CD4-positive, CD25-positive, alpha-beta regulatory T cell (primary cell): Measurements from ENCODE around the gene ANKS1B. TPM values are rescaled to one million over a fixed set of nuclear protein-coding genes. Genes with fewer than 3 reads are reported as not detected.
A peak's percentile ranks its signal among the peaks of the same experiment; 100 is the strongest.

Source experiments
- ATAC-seq, 2 donors: fragments of 150-1000 bp; cut with Tn5 transposase; one replicate each; pipeline ENCODE4 v1.10.0; 2021; ENCODE audit warnings: low read depth in 2 of 2, moderate number of reproducible peaks in 2 of 2, moderate library complexity in 1 of 2
- DNase-seq, 3 donors: peaks; one replicate each; pipeline versions ENCODE4 v3.0.0 to v3.0.0-alpha.2; 2012 to 2022; ENCODE audit warnings: mixed read lengths in 1 of 3
- H3K27ac ChIP-seq: one replicate; pipeline ENCODE4 v1.7.0; 2013; ENCODE audit warnings: mild to moderate bottlenecking, low read length; ENCODE audit not compliant: insufficient read depth, poor library complexity, severe bottlenecking
- H3K27me3 ChIP-seq: one replicate; pipeline ENCODE4 v1.7.0; 2013; ENCODE audit warnings: low read length; ENCODE audit not compliant: control insufficient read depth, insufficient read depth
- H3K36me3 ChIP-seq: one replicate; pipeline ENCODE4 v1.7.0; 2013; ENCODE audit warnings: mild to moderate bottlenecking, low read length, moderate library complexity; ENCODE audit not compliant: control insufficient read depth, insufficient read depth
- H3K4me1 ChIP-seq: 2 replicates; pipeline ENCODE4 v1.7.0; 2013; ENCODE audit warnings: mild to moderate bottlenecking, low read length; ENCODE audit not compliant: insufficient read depth, control insufficient read depth, poor library complexity, severe bottlenecking
- H3K4me3 ChIP-seq: one replicate; pipeline ENCODE4 v1.7.0; 2013; ENCODE audit warnings: low read depth, mild to moderate bottlenecking, low read length, moderate library complexity
- H3K9me3 ChIP-seq, 2 experiments: 1 replicate in 1 of 2; 2 replicates in 1 of 2; pipeline ENCODE4 v1.7.0; 2013; ENCODE audit warnings: low read length in 2 of 2, mild to moderate bottlenecking in 1 of 2, moderate library complexity in 1 of 2; ENCODE audit not compliant: control insufficient read depth in 2 of 2
- H3K27ac Mint-ChIP-seq, 3 donors: one replicate each; pipeline ENCODE4 v1.8.0; 2020 to 2022; ENCODE audit warnings: mild to moderate bottlenecking in 3 of 3, mixed read lengths in 3 of 3, moderate library complexity in 2 of 3
- H3K27me3 Mint-ChIP-seq: one replicate; pipeline ENCODE4 v1.8.0; 2022; ENCODE audit warnings: mild to moderate bottlenecking, mixed read lengths
- H3K36me3 Mint-ChIP-seq: one replicate; pipeline ENCODE4 v1.8.0; 2020; ENCODE audit warnings: mixed read lengths
- H3K4me1 Mint-ChIP-seq, 4 donors: one replicate each; pipeline ENCODE4 v1.8.0; 2020 to 2022; ENCODE audit warnings: mixed read lengths in 4 of 4, mild to moderate bottlenecking in 1 of 4
- H3K4me3 Mint-ChIP-seq, 4 donors: one replicate each; pipeline ENCODE4 v1.8.0; 2020 to 2022; ENCODE audit warnings: mild to moderate bottlenecking in 4 of 4, mixed read lengths in 4 of 4, moderate library complexity in 3 of 4
- H3K9me3 Mint-ChIP-seq, 7 donors: one replicate each; pipeline ENCODE4 v1.8.0; 2020 to 2022; ENCODE audit warnings: mixed read lengths in 7 of 7, mild to moderate bottlenecking in 3 of 7, moderate library complexity in 2 of 7
- polyA plus RNA-seq, 4 donors: library from polyadenylated mRNA; unstranded; fragments of 300-500 nt; fragmentation: Illumina TruSeq; gene quantifications; one replicate each; pipeline ENCODE4 v1.2.3, GENCODE V29; 2021
- total RNA-seq: library from RNA; stranded (reverse); gene quantifications from one replicate; pipeline ENCODE4 v1.2.3, GENCODE V29; 2022

The ANKS1B gene
- total and polyA plus RNA-seq, 5 donors from 2014 or later, result 4.0 to 15.9 (median 9.5) TPM

DNA sequence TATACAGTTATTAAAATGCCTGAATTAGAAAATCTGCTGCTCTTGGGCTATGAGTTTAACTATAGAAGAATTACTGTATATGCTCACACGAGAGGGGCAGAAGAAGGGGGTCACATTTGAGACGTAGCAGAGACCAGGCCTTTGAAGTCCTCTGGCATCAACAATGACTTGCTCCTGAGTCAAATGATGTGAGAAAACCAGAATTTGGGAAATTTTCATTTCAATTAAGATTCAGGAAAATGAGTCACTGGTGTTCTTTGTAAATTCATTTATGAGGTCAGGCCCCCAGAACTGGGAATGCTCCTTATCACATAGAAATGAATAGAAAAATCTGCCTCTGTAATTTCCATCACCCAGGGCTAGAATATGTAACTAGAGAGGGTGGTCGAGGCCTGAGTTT lies 1246.7 kb downstream of the ANKS1B start:
- peaks cover 16% of the 10 kb centered on the region for H3K36me3 Mint-ChIP-seq
- Histone ChIP-seq H3K9me3 (no peaks in the 10 kb centered on the region), H3K27ac (no peak overlapping the region), H3K4me1 (peaks cover 8% of the 10 kb centered on the region), H3K36me3 (peaks cover 23% of the 10 kb centered on the region), H3K27me3 (no peaks in the 10 kb centered on the region), H3K4me3 (no peak overlapping the region)
- no peaks in the 10 kb centered on the region for H3K9me3 Mint-ChIP-seq
- ATAC-seq (no peak), DNase-seq (no peak)
- H3K27ac Mint-ChIP-seq, result no peak overlapping the region
- H3K4me1 Mint-ChIP-seq, result peaks cover 0 to 39% (median 11%) of the 10 kb centered on the region in 4 donors
- H3K27me3 Mint-ChIP-seq, result no peaks in the 10 kb centered on the region
- H3K4me3 Mint-ChIP-seq, result no peak overlapping the region

DNA sequence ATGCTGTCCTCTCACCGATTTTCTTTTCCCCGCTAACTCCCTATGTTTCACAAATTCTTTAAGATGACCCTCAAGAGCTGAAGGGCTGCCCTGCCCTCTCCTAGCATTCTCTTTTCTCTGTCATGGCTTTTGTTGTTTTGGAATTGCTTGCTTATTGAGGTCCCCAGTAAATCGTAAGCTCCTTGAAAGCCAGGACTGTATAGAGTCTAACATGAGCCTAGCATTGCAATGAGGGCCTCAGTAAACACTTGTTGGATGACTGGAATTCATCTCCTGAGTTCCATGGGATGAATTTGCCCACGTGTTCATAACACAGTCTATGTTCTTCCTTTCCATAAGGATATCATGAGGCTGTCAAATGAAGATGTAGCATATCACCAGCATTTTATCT lies 1247.4 kb downstream of the ANKS1B start:
- Histone ChIP-seq H3K4me3 (no peak overlapping the region), H3K36me3 (peaks cover 29% of the 10 kb centered on the region), H3K27ac (no peak overlapping the region), H3K9me3 (no peaks in the 10 kb centered on the region), H3K27me3 (no peaks in the 10 kb centered on the region), H3K4me1 (peaks cover 8% of the 10 kb centered on the region)
- H3K27ac Mint-ChIP-seq, result no peak overlapping the region
- H3K36me3 Mint-ChIP-seq, result peaks cover 19% of the 10 kb centered on the region
- peaks cover 0 to 39% (median 10%) of the 10 kb centered on the region in 4 donors for H3K4me1 Mint-ChIP-seq
- no peak overlapping the region for H3K4me3 Mint-ChIP-seq
- no peaks in the 10 kb centered on the region for H3K27me3 Mint-ChIP-seq
- DNase-seq (no peak), ATAC-seq (no peak)
- H3K9me3 Mint-ChIP-seq, result no peaks in the 10 kb centered on the region

DNA sequence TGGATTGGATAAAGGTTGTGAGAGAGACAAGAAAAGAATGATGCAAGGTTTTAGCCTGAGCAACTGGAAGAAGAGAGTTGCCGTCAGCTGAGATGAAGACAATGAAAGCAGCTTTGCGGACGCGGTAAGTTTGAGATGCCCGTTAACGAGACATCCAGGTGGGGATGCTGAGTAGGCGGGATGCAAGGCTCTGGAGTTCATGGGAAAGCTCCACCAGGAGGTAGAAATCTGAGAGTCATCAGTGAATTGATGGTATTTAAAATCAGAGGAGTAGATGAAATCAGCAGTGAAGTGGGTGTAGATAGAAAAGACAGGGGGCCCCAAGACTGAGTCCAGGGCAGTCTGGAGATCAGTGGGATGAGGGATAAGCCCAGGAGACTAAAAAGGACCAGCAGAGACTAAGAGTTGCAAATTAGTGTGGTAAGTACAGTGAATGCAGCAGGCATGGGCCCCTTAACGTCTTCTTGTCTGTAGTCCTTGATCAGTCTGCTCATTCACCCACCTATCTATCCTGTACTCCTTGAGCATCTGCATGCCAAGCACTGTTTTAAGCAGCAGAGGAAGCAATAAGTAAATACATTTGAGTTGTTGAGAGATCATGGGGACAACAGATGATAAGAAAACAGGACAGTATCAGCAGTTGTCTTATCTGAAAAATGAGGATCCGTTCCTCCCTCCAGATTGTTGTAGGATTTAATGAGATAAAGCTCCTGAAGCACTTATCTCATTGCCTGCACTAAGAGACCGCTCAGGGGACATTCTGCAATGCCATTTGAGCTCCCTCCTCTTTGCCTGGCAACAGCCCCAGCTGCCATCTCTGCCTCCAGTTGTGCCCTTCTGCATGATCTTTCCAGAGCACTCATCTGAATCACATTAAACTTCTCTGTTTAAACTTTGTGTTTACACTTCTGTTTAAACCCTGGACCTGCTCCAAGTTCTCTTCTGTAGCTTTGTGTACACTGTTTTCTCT lies 1248.1 kb downstream of the ANKS1B start:
- no peak for DNase-seq
- Histone ChIP-seq H3K4me3 (no peak overlapping the region), H3K27me3 (no peaks in the 10 kb centered on the region), H3K4me1 (peaks cover 5% of the 10 kb centered on the region), H3K36me3 (peaks cover 36% of the 10 kb centered on the region), H3K27ac (no peak overlapping the region), H3K9me3 (no peaks in the 10 kb centered on the region)
- H3K36me3 Mint-ChIP-seq, result peaks cover 24% of the 10 kb centered on the region
- peak in 1 of 2 donors; percentile 8 for ATAC-seq
- H3K27ac Mint-ChIP-seq, result peak overlapping the region in 1 of 3 donors; percentile 6
- H3K4me3 Mint-ChIP-seq, result no peak overlapping the region
- H3K27me3 Mint-ChIP-seq, result no peaks in the 10 kb centered on the region
- H3K4me1 Mint-ChIP-seq, result peaks cover 0 to 32% (median 7%) of the 10 kb centered on the region in 4 donors
- H3K9me3 Mint-ChIP-seq, result no peaks in the 10 kb centered on the region

DNA sequence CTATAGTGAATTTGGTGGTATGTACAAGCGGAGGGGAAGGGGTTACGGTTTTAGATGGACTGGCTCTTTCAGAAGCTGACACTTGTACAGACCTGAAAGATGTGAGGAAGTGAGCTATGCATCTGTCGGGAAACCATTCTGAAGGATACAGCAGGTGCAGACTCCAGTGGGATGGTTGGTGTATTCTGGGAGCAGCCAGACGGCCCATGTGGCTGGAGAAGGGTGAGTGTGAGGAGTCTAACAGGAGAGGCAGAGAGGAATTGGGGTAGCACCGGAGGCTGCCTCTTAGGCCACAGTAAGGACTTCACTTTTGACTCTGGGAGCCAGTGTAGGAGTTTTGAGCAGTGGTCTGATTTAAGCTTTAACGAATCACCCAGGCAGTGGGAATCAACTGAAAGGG lies 1248.9 kb downstream of the ANKS1B start:
- H3K27ac Mint-ChIP-seq, result peak overlapping the region in 2 of 3 donors; percentile 20 to 47
- H3K36me3 ChIP-seq, result peaks cover 43% of the 10 kb centered on the region
- ATAC-seq (no peak), DNase-seq (no peak)
- H3K27me3 Mint-ChIP-seq, result no peaks in the 10 kb centered on the region
- H3K4me3 ChIP-seq, result no peak overlapping the region
- no peaks in the 10 kb centered on the region for H3K27me3 ChIP-seq
- no peaks in the 10 kb centered on the region for H3K9me3 Mint-ChIP-seq
- H3K4me3 Mint-ChIP-seq, result no peak overlapping the region
- peaks cover 28% of the 10 kb centered on the region for H3K36me3 Mint-ChIP-seq
- no peak overlapping the region for H3K27ac ChIP-seq
- H3K4me1 Mint-ChIP-seq, result peaks cover 0 to 24% (median 2%) of the 10 kb centered on the region in 4 donors
- no peaks in the 10 kb centered on the region for H3K9me3 ChIP-seq
- no peaks in the 10 kb centered on the region for H3K4me1 ChIP-seq

DNA sequence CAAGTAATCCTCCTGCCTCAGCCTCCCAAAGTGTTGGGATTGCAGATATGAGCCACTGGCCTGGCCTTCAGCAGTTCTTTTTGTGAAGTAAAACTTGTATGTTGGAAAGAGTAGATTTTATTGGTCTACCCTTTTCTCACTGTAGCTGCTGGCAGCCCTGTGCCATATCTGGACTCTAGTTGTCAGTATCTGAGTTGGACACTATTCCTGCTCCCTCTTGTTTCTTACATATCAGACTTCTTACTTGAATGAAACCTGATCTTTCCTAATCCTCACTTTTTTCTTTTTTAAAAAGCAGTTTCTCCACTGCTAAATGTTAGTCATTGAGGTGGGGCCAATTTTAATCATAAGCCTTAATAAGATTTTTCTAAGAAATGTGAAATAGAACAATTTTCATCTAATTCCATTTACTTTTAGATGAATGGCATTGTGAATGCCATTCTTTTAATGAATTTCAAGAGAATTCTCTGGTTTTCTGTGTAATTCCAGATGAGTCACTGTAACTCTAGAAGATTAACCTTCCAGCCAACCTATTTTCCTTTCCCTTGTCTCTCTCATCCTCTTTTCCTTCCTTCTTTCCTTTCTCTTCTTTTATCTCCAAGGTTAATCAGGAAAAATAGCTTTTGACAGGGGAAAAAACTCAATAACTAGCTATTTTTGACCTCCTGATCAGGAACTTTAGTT lies 1250.9 kb downstream of the ANKS1B start:
- no peaks in the 10 kb centered on the region for H3K9me3 ChIP-seq
- H3K4me1 ChIP-seq, result no peaks in the 10 kb centered on the region
- H3K36me3 ChIP-seq, result peaks cover 60% of the 10 kb centered on the region
- Mint-ChIP-seq H3K36me3 (peaks cover 39% of the 10 kb centered on the region), H3K4me3 (peak overlapping the region in 1 of 4 donors; percentile 47), H3K27me3 (no peaks in the 10 kb centered on the region), H3K9me3 (no peaks in the 10 kb centered on the region), H3K27ac (peak overlapping the region in 2 of 3 donors; percentile 11 to 35), H3K4me1 (peaks cover 0 to 10% (median 2%) of the 10 kb centered on the region in 4 donors)
- DNase-seq (no peak), ATAC-seq (no peak)
- no peak overlapping the region for H3K27ac ChIP-seq
- no peak overlapping the region for H3K4me3 ChIP-seq
- no peaks in the 10 kb centered on the region for H3K27me3 ChIP-seq

DNA sequence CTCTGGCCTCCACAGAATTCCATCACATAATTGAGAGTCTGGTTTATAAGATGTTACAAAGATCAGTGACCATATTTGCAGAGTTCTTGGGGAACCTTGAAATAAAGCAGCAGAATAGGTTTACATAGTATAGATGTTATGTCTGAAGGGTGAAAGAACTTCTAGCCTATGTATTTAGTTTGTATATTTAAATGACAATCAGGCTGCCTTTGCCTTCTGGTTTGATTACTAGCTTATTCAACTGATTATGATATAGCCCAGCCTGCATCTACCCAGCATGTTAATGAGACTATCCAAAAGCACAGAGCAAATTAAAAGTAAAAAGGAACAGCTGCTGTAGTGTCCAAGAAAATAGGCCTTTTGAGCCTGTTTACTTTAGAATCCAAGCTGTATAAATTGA lies 1254.3 kb downstream of the ANKS1B start:
- Histone ChIP-seq H3K4me1 (no peaks in the 10 kb centered on the region), H3K4me3 (no peak overlapping the region), H3K9me3 (no peaks in the 10 kb centered on the region), H3K27me3 (no peaks in the 10 kb centered on the region), H3K36me3 (peaks cover 80% of the 10 kb centered on the region), H3K27ac (no peak overlapping the region)
- no peak for DNase-seq
- Mint-ChIP-seq H3K4me1 (peaks cover 1 to 10% (median 3%) of the 10 kb centered on the region in 4 donors), H3K36me3 (peaks cover 49% of the 10 kb centered on the region), H3K27ac (no peak overlapping the region), H3K4me3 (no peak overlapping the region), H3K27me3 (no peaks in the 10 kb centered on the region), H3K9me3 (no peaks in the 10 kb centered on the region)
- no peak for ATAC-seq

DNA sequence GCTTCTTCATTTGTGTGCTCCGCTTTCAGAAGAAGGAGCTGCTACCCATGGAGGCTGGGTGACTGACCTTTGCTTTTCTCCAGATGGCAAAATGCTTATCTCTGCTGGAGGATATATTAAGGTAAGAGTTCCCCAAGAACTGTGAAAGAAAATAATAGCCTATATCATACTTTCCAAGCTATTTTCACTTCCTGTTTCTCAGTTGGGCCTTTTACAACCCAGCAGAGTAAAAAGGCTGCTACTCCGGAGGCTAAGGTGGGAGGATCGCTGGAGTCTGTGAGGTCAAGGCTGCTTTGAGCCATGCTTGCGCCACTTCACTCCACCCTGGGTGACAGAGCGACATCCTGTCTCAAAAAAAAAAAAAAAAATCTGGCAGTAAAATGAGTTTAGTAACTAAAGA lies 1257.5 kb downstream of the ANKS1B start:
- Histone ChIP-seq H3K9me3 (no peaks in the 10 kb centered on the region), H3K4me1 (no peaks in the 10 kb centered on the region), H3K27me3 (no peaks in the 10 kb centered on the region), H3K4me3 (no peak overlapping the region), H3K36me3 (peaks cover 84% of the 10 kb centered on the region), H3K27ac (no peak overlapping the region)
- ATAC-seq (no peak), DNase-seq (no peak)
- Mint-ChIP-seq H3K9me3 (no peaks in the 10 kb centered on the region), H3K27ac (no peak overlapping the region), H3K4me1 (peaks cover 7 to 10% (median 8%) of the 10 kb centered on the region in 4 donors), H3K36me3 (peaks cover 48% of the 10 kb centered on the region), H3K27me3 (no peaks in the 10 kb centered on the region), H3K4me3 (no peak overlapping the region)
